K562 (cell line): ENCODE data around the gene CDK4. TPM values are rescaled to one million over a fixed set of nuclear protein-coding genes. Genes with fewer than 3 reads are reported as not detected.
A peak's percentile ranks its signal among the peaks of the same experiment; 100 is the strongest.

Source experiments
- BHLHE40 ChIP-seq: IDR thresholded peaks from 2 replicates; pipeline ENCODE4 v1.6.1; 2011; ENCODE audit warnings: low read length, improper control_type of control experiment
- BMI1 ChIP-seq: fragments of 150-350 bp; IDR thresholded peaks from 2 replicates; pipeline ENCODE4 v1.6.1; 2014; ENCODE audit warnings: low read length
- BRCA1 ChIP-seq, 2 experiments: fragments of 450-650 bp in 1 of 2; sonication (generic) in 1 of 2; formaldehyde crosslinking in 1 of 2; IDR thresholded peaks; 2 replicates each; pipeline versions ENCODE4 v1.5.0 to v1.6.1; 2017 to 2020; ENCODE audit warnings: mild to moderate bottlenecking in 1 of 2, missing genetic modification reagents in 1 of 2
- DPF2 ChIP-seq: fragments of 450-650 bp; IDR thresholded peaks from 2 replicates; pipeline ENCODE4 v1.6.1; 2016
- GTF2E2 ChIP-seq: fragments of 200-800 bp; sonication (Bioruptor generic); IDR thresholded peaks from 2 replicates; pipeline ENCODE4 v1.6.1; 2016; ENCODE audit warnings: missing genetic modification characterization, missing compliant biosample characterization
- MTA3 ChIP-seq: fragments of 450-650 bp; formaldehyde crosslinking; IDR thresholded peaks from 2 replicates; pipeline ENCODE4 v1.6.1; 2017; ENCODE audit warnings: mild to moderate bottlenecking, borderline replicate concordance
- MTF1 ChIP-seq: fragments of 250-450 bp; sonication (Bioruptor Pico); IDR thresholded peaks from 2 replicates; pipeline ENCODE4 v1.9.0; 2021; ENCODE audit warnings: moderate library complexity, mild to moderate bottlenecking, inconsistent platforms, borderline replicate concordance
- PHF20 ChIP-seq: fragments of 450-650 bp; IDR thresholded peaks from 2 replicates; pipeline ENCODE4 v1.6.1; 2018; ENCODE audit not compliant: partially characterized antibody
- SAFB ChIP-seq: fragments of 200-400 bp; formaldehyde crosslinking; IDR thresholded peaks from 2 replicates; pipeline ENCODE4 v1.6.1; 2017; ENCODE audit warnings: low read depth, low read length, borderline replicate concordance
- YY1 ChIP-seq, 3 experiments: IDR thresholded peaks; 2 replicates each; pipeline ENCODE4 v1.6.1; 2011; ENCODE audit warnings: low read length in 2 of 3, mild to moderate bottlenecking in 2 of 3, moderate library complexity in 2 of 3, borderline replicate concordance in 1 of 3, control low read depth in 1 of 3, low read depth in 1 of 3; ENCODE audit not compliant: insufficient read depth in 3 of 3, insufficient replicate concordance in 2 of 3, control insufficient read depth in 1 of 3, insufficient read length in 1 of 3; ENCODE audit errors: extremely low read depth in 1 of 3
- ZKSCAN1 ChIP-seq: fragments of 150-350 bp; IDR thresholded peaks from 2 replicates; pipeline ENCODE4 v1.6.1; 2016; ENCODE audit warnings: low read depth, low read length
- polyA plus RNA-seq, 8 experiments: library from polyadenylated mRNA; depleted of rRNA in 4 of 8; stranded (reverse) in 5 of 8; unstranded in 3 of 8; fragments of >200 nt; fragmentation: Nextera tagmentation in 2 of 8; fragmentation: Illumina TruSeq in 1 of 8; extraction: Ambion mirVana in 2 of 8; extraction: Trizol in 1 of 8; gene quantifications; 2 replicates each; pipeline versions ENCODE4 v1.2.1 to v1.2.3, GENCODE V29; 2011 to 2014; ENCODE audit warnings: inconsistent platforms in 1 of 8, missing spikeins in 1 of 8
- total RNA-seq, 7 experiments: library from RNA; depleted of rRNA in 6 of 7; stranded (reverse); fragments of >200 nt in 6 of 7; fragmentation: Illumina TruSeq in 2 of 7; extraction: Trizol in 2 of 7; gene quantifications; 2 replicates each; pipeline versions ENCODE4 v1.2.1 to v1.2.3, GENCODE V29; 2011 to 2021; ENCODE audit warnings: low replicate concordance in 1 of 7
- TF ChIP-seq, protein P1 (sequence below): fragments of 450-650 bp; formaldehyde crosslinking; IDR thresholded peaks from 2 replicates; pipeline ENCODE4 v1.4.0; 2020; ENCODE audit warnings: mild to moderate bottlenecking, moderate library complexity
- TF ChIP-seq, protein P2 (sequence below): IDR thresholded peaks from 2 replicates; pipeline ENCODE4 v1.6.1; 2011; ENCODE audit warnings: borderline replicate concordance, low read depth, mild to moderate bottlenecking, moderate library complexity, low read length; ENCODE audit not compliant: insufficient read depth, poor library complexity, severe bottlenecking
- TF ChIP-seq, protein P3 (sequence below): sonication (generic); formaldehyde crosslinking; IDR thresholded peaks from 2 replicates; pipeline ENCODE4 v1.8.0; 2022; ENCODE audit warnings: mild to moderate bottlenecking, low read depth, missing genetic modification reagents
- TF ChIP-seq, protein P4 (sequence below): fragments of 200-800 bp; sonication (Bioruptor generic); IDR thresholded peaks from 2 replicates; pipeline ENCODE4 v1.6.1; 2017; ENCODE audit warnings: missing genetic modification characterization, missing compliant biosample characterization
- TF ChIP-seq, protein P5 (sequence below): sonication (generic); formaldehyde crosslinking; IDR thresholded peaks from 2 replicates; pipeline ENCODE4 v1.8.1; 2023; ENCODE audit warnings: mild to moderate bottlenecking, missing genetic modification reagents

The CDK4 gene
- total and polyA plus RNA-seq, 9 of the 15 experiments (the other 6 are each of a cell fraction or from before 2014, with no cell fraction given), result 37.8 to 436 (median 238) TPM

DNA sequence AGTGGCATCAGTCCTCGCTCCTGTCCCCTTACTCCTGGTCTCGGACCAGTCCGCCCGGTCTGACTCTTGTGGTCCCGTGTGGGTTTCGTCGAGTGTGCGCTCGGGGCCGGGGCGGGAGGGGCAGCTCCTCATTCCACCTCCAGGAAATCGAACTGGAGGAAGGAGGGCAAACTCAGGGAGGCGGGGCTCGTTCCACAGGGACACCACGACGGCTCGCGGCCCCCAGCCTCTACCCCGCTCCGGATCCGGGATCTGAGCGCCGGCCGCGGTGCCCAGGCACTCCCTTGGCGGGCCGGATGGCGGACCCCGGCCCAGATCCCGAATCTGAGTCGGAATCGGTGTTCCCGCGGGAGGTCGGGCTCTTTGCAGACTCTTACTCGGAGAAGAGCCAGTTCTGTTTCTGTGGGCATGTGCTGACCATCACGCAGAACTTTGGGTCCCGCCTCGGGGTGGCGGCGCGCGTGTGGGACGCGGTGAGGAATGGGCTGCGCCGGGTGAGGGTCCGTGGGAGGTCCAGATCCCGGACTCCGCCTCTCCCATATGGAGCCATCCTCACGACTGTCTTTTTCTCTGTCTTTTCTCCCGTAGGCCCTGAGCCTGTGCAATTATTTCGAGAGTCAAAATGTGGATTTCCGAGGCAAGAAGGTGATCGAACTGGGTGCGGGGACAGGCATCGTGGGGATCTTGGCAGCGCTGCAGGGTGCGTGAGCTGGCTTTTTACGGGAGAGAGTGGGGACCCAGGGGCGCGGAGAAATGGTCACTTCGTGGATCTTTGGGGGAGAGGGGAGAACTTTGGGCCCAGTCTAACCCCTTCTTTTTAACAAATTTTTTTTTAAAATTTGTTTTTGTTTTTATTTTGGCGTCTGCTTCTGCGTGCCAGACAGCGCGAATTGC, 20.6 kb upstream of the CDK4 start, which contains the start of gene EEF1AKMT3 (continued):
- TF ChIP-seq, protein P1, sequence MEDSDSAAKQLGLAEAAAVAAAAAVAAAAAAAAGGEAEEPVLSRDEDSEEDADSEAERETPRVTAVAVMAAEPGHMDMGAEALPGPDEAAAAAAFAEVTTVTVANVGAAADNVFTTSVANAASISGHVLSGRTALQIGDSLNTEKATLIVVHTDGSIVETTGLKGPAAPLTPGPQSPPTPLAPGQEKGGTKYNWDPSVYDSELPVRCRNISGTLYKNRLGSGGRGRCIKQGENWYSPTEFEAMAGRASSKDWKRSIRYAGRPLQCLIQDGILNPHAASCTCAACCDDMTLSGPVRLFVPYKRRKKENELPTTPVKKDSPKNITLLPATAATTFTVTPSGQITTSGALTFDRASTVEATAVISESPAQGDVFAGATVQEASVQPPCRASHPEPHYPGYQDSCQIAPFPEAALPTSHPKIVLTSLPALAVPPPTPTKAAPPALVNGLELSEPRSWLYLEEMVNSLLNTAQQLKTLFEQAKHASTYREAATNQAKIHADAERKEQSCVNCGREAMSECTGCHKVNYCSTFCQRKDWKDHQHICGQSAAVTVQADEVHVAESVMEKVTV (CRISPR knock-in tag), result no peak
- no peak for TF ChIP-seq DPF2
- TF ChIP-seq GTF2E2, result 0 out of 2 replicates have a peak, but pooled peaks have one; percentile 2
- TF ChIP-seq, protein P2, sequence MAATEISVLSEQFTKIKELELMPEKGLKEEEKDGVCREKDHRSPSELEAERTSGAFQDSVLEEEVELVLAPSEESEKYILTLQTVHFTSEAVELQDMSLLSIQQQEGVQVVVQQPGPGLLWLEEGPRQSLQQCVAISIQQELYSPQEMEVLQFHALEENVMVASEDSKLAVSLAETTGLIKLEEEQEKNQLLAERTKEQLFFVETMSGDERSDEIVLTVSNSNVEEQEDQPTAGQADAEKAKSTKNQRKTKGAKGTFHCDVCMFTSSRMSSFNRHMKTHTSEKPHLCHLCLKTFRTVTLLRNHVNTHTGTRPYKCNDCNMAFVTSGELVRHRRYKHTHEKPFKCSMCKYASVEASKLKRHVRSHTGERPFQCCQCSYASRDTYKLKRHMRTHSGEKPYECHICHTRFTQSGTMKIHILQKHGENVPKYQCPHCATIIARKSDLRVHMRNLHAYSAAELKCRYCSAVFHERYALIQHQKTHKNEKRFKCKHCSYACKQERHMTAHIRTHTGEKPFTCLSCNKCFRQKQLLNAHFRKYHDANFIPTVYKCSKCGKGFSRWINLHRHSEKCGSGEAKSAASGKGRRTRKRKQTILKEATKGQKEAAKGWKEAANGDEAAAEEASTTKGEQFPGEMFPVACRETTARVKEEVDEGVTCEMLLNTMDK, result no peak
- TF ChIP-seq, protein P3, sequence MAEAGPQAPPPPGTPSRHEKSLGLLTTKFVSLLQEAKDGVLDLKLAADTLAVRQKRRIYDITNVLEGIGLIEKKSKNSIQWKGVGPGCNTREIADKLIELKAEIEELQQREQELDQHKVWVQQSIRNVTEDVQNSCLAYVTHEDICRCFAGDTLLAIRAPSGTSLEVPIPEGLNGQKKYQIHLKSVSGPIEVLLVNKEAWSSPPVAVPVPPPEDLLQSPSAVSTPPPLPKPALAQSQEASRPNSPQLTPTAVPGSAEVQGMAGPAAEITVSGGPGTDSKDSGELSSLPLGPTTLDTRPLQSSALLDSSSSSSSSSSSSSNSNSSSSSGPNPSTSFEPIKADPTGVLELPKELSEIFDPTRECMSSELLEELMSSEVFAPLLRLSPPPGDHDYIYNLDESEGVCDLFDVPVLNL (CRISPR knock-in tag), result 0 out of 2 replicates have a peak, but pooled peaks have one; percentile 6
- TF ChIP-seq BRCA1 (IDR thresholded peaks at IDR 0.05), result no peak
- TF ChIP-seq BRCA1 (CRISPR knock-in tag; IDR thresholded peaks at IDR 0.05), result 0 out of 2 replicates have a peak, but pooled peaks have one; percentile 46
- TF ChIP-seq BHLHE40, result 0 out of 2 replicates have a peak, but pooled peaks have one; percentile 3
- no peak for TF ChIP-seq ZKSCAN1
- TF ChIP-seq, protein P4, sequence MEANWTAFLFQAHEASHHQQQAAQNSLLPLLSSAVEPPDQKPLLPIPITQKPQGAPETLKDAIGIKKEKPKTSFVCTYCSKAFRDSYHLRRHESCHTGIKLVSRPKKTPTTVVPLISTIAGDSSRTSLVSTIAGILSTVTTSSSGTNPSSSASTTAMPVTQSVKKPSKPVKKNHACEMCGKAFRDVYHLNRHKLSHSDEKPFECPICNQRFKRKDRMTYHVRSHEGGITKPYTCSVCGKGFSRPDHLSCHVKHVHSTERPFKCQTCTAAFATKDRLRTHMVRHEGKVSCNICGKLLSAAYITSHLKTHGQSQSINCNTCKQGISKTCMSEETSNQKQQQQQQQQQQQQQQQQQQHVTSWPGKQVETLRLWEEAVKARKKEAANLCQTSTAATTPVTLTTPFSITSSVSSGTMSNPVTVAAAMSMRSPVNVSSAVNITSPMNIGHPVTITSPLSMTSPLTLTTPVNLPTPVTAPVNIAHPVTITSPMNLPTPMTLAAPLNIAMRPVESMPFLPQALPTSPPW (CRISPR knock-in tag), result peak; percentile 73
- 0 out of 2 replicates have a peak, but pooled peaks have one; percentile 14 for TF ChIP-seq MTA3
- peak; percentile 38; the same call in 1 of the 2 replicates for TF ChIP-seq SAFB
- no peak for TF ChIP-seq YY1 (IDR thresholded peaks at IDR 0.05; ENCODE audit: borderline replicate concordance in 1 of 3, control insufficient read depth in 1 of 3, extremely low read depth in 1 of 3, insufficient read depth in 3 of 3, insufficient read length in 1 of 3, insufficient replicate concordance in 2 of 3, low read depth in 1 of 3, low read length in 2 of 3)
- TF ChIP-seq, protein P5, sequence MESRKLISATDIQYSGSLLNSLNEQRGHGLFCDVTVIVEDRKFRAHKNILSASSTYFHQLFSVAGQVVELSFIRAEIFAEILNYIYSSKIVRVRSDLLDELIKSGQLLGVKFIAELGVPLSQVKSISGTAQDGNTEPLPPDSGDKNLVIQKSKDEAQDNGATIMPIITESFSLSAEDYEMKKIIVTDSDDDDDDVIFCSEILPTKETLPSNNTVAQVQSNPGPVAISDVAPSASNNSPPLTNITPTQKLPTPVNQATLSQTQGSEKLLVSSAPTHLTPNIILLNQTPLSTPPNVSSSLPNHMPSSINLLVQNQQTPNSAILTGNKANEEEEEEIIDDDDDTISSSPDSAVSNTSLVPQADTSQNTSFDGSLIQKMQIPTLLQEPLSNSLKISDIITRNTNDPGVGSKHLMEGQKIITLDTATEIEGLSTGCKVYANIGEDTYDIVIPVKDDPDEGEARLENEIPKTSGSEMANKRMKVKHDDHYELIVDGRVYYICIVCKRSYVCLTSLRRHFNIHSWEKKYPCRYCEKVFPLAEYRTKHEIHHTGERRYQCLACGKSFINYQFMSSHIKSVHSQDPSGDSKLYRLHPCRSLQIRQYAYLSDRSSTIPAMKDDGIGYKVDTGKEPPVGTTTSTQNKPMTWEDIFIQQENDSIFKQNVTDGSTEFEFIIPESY (CRISPR knock-in tag), result no peak
- no peak for TF ChIP-seq MTF1 (CRISPR knock-in tag)
- no peak for TF ChIP-seq BMI1
- TF ChIP-seq PHF20, result no peak
